ACC112 (cell line): ENCODE data around the gene SLC22A15.

Experiments
- H2AFZ ChIP-seq: fragments of 200-600 bp; sonication (generic); one replicate; pipeline ENCODE4 v1.6.0; 2017; ENCODE audit warnings: antibody characterized with exemption, low read length; ENCODE audit not compliant: unreplicated experiment
- H3K27ac ChIP-seq: fragments of 200-600 bp; sonication (generic); 2 replicates; pipeline ENCODE4 v1.5.1; 2014; ENCODE audit warnings: low read depth, mild to moderate bottlenecking, antibody characterized with exemption, low read length, moderate library complexity
- H3K27me3 ChIP-seq: fragments of 200-600 bp; sonication (generic); 2 replicates; pipeline ENCODE4 v1.6.1; 2014; ENCODE audit warnings: mild to moderate bottlenecking, antibody characterized with exemption, low read length, moderate library complexity, mixed read lengths; ENCODE audit not compliant: insufficient read depth
- H3K36me3 ChIP-seq: fragments of 200-600 bp; sonication (generic); 2 replicates; pipeline ENCODE4 v1.6.1; 2016; ENCODE audit warnings: mild to moderate bottlenecking, antibody characterized with exemption, low read length, moderate library complexity, mixed read lengths; ENCODE audit not compliant: insufficient read depth
- H3K4me1 ChIP-seq: fragments of 200-600 bp; sonication (generic); one replicate; pipeline ENCODE4 v1.6.1; 2016; ENCODE audit warnings: low read length, mixed read lengths; ENCODE audit not compliant: insufficient read depth, unreplicated experiment, control insufficient read depth
- H3K4me3 ChIP-seq: fragments of 200-600 bp; sonication (generic); 2 replicates; pipeline ENCODE4 v1.5.1; 2014; ENCODE audit warnings: mild to moderate bottlenecking, low read depth, low read length
- H3K79me2 ChIP-seq: fragments of 200-600 bp; sonication (generic); one replicate; pipeline ENCODE4 v1.6.0; 2016; ENCODE audit warnings: low read length; ENCODE audit not compliant: control insufficient read depth, unreplicated experiment, insufficient read depth

The SLC22A15 gene

GRCh38 chr1:116075575-116075974, 99.3 kb downstream of the SLC22A15 start:
- H3K36me3 ChIP-seq, result 0 out of 2 replicates have a peak, but pooled peaks cover 2% of the 10 kb centered on the region
- H3K79me2 ChIP-seq, result no peaks in the 10 kb centered on the region
- peaks cover 12% of the 10 kb centered on the region for H3K4me1 ChIP-seq
- H2AFZ ChIP-seq, result no peak overlapping the region
- H3K4me3 ChIP-seq, result no peak overlapping the region
- peak overlapping the region; percentile 10; the same call in 1 of the 2 replicates for H3K27ac ChIP-seq
- no peaks in the 10 kb centered on the region for H3K27me3 ChIP-seq

GRCh38 chr1:116075990-116076389, 99.7 kb downstream of the SLC22A15 start:
- Histone ChIP-seq H3K27me3 (no peaks in the 10 kb centered on the region), H2AFZ (no peak overlapping the region), H3K27ac (peak overlapping the region; percentile 10; the same call in 1 of the 2 replicates), H3K4me1 (peaks cover 12% of the 10 kb centered on the region), H3K36me3 (0 out of 2 replicates have a peak, but pooled peaks cover 2% of the 10 kb centered on the region), H3K4me3 (no peak overlapping the region), H3K79me2 (no peaks in the 10 kb centered on the region)

GRCh38 chr1:116076831-116077230, 100.5 kb downstream of the SLC22A15 start:
- no peaks in the 10 kb centered on the region for H3K79me2 ChIP-seq
- no peak overlapping the region for H3K27ac ChIP-seq
- no peak overlapping the region for H2AFZ ChIP-seq
- peaks cover 12% of the 10 kb centered on the region for H3K4me1 ChIP-seq
- H3K36me3 ChIP-seq, result no peaks in the 10 kb centered on the region
- no peaks in the 10 kb centered on the region for H3K27me3 ChIP-seq
- no peak overlapping the region for H3K4me3 ChIP-seq

- Histone ChIP-seq H2AFZ (no peak overlapping the region), H3K36me3 (no peaks in the 10 kb centered on the region), H3K79me2 (no peaks in the 10 kb centered on the region), H3K27ac (no peak overlapping the region), H3K4me1 (peaks cover 12% of the 10 kb centered on the region), H3K4me3 (no peak overlapping the region), H3K27me3 (no peaks in the 10 kb centered on the region)
Measured at GRCh38 chr1:116078699-116079223, 102.4 kb downstream of the SLC22A15 start.

GRCh38 chr1:116087628-116088027, 111.3 kb downstream of the SLC22A15 start:
- no peak overlapping the region for H3K27ac ChIP-seq
- no peak overlapping the region for H2AFZ ChIP-seq
- H3K36me3 ChIP-seq, result peaks cover 25% of the 10 kb centered on the region; the same call in 1 of the 2 replicates
- no peaks in the 10 kb centered on the region for H3K79me2 ChIP-seq
- H3K4me3 ChIP-seq, result no peak overlapping the region
- no peaks in the 10 kb centered on the region for H3K27me3 ChIP-seq
- H3K4me1 ChIP-seq, result no peaks in the 10 kb centered on the region

GRCh38 chr1:116089870-116090269, 113.6 kb downstream of the SLC22A15 start:
- Histone ChIP-seq H3K79me2 (no peaks in the 10 kb centered on the region), H3K4me1 (no peaks in the 10 kb centered on the region), H3K27me3 (no peaks in the 10 kb centered on the region), H3K27ac (no peak overlapping the region), H2AFZ (no peak overlapping the region), H3K4me3 (no peak overlapping the region), H3K36me3 (peaks cover 31% of the 10 kb centered on the region; the same call in 1 of the 2 replicates)

- Histone ChIP-seq H3K27me3 (no peaks in the 10 kb centered on the region), H3K4me1 (no peaks in the 10 kb centered on the region), H3K79me2 (no peaks in the 10 kb centered on the region), H3K36me3 (peaks cover 39% of the 10 kb centered on the region), H2AFZ (no peak overlapping the region), H3K27ac (no peak overlapping the region), H3K4me3 (no peak overlapping the region)
Measured at GRCh38 chr1:116091083-116091482, 114.8 kb downstream of the SLC22A15 start.

- H3K79me2 ChIP-seq, result no peaks in the 10 kb centered on the region
- no peak overlapping the region for H2AFZ ChIP-seq
- no peaks in the 10 kb centered on the region for H3K27me3 ChIP-seq
- H3K4me1 ChIP-seq, result no peaks in the 10 kb centered on the region
- H3K4me3 ChIP-seq, result no peak overlapping the region
- no peak overlapping the region for H3K27ac ChIP-seq
- peaks cover 41% of the 10 kb centered on the region for H3K36me3 ChIP-seq
Measured at GRCh38 chr1:116092752-116093489, 116.6 kb downstream of the SLC22A15 start.

GRCh38 chr1:116095027-116095426, 118.7 kb downstream of the SLC22A15 start:
- Histone ChIP-seq H3K4me3 (no peak overlapping the region), H3K27me3 (no peaks in the 10 kb centered on the region), H2AFZ (no peak overlapping the region), H3K79me2 (no peaks in the 10 kb centered on the region), H3K4me1 (no peaks in the 10 kb centered on the region), H3K36me3 (peaks cover 30% of the 10 kb centered on the region), H3K27ac (no peak overlapping the region)

GRCh38 chr1:116096013-116096618, 119.8 kb downstream of the SLC22A15 start:
- H3K4me3 ChIP-seq, result no peak overlapping the region
- H3K27ac ChIP-seq, result no peak overlapping the region
- no peak overlapping the region for H2AFZ ChIP-seq

GRCh38 chr1:116097626-116098025, 121.3 kb downstream of the SLC22A15 start:
- H3K4me1 ChIP-seq, result no peaks in the 10 kb centered on the region
- H3K27ac ChIP-seq, result no peak overlapping the region
- H2AFZ ChIP-seq, result no peak overlapping the region
- no peak overlapping the region for H3K4me3 ChIP-seq
- H3K36me3 ChIP-seq, result peaks cover 16% of the 10 kb centered on the region; the same call in 1 of the 2 replicates
- no peaks in the 10 kb centered on the region for H3K27me3 ChIP-seq
- no peaks in the 10 kb centered on the region for H3K79me2 ChIP-seq

More at GRCh38 chr1:116096013-116096618, 119.8 kb downstream of the SLC22A15 start:
- H3K27me3 ChIP-seq, result no peaks in the 10 kb centered on the region
- H3K4me1 ChIP-seq, result no peaks in the 10 kb centered on the region
- no peaks in the 10 kb centered on the region for H3K79me2 ChIP-seq
- H3K36me3 ChIP-seq, result peaks cover 24% of the 10 kb centered on the region
